Measurements from ENCODE around the gene RBPJ. TPM values are rescaled to one million over a fixed set of nuclear protein-coding genes. Genes with fewer than 3 reads are reported as not detected.

RBPJ gene
- total RNA-seq, 4 donors from 2014 or later: 28.7 to 65.6 (median 37.1) TPM

- DNase-seq: no peak
- TF ChIP-seq POLR2A (IDR thresholded peaks at IDR 0.05) (no peak), CTCF (IDR thresholded peaks at IDR 0.05) (no peak)
Measured at GRCh38 chr4:26375551-26375950, 54.7 kb downstream of the RBPJ start.

GRCh38 chr4:26377328-26378311 is 56.8 kb downstream of the RBPJ start:
- intact Hi-C loops (cut with DNase I): no loop called here
- H3K36me3 ChIP-seq: no peaks in the 10 kb centered on the region
- no peaks in the 10 kb centered on the region for H3K27me3 ChIP-seq
- no peak overlapping the region for H3K4me3 ChIP-seq
- H3K4me1 ChIP-seq: peaks cover 0 to 61% (median 4%) of the 10 kb centered on the region in 3 donors
- no peak for DNase-seq
- TF ChIP-seq CTCF (IDR thresholded peaks at IDR 0.05) (no peak), POLR2A (IDR thresholded peaks at IDR 0.05) (no peak)
- 74 to 83% methylated on average over 4 of the region's 4 CpGs for WGBS, 2 donors
- no peaks in the 10 kb centered on the region for H3K9me3 ChIP-seq
- no peak overlapping the region for H3K27ac ChIP-seq

More at GRCh38 chr4:26375551-26375950, 54.7 kb downstream of the RBPJ start:
- intact Hi-C loops (cut with DNase I): no loop called here
- Histone ChIP-seq H3K36me3 (no peaks in the 10 kb centered on the region), H3K4me1 (peaks cover 0 to 57% (median 9%) of the 10 kb centered on the region in 3 donors), H3K27me3 (no peaks in the 10 kb centered on the region), H3K27ac (no peak overlapping the region), H3K9me3 (no peaks in the 10 kb centered on the region), H3K4me3 (no peak overlapping the region)
- WGBS, 2 donors: 82 to 89% methylated on average over 6 of the region's 6 CpGs

GRCh38 chr4:26379837-26380236 is 59.0 kb downstream of the RBPJ start:
- Histone ChIP-seq H3K4me3 (no peak overlapping the region), H3K36me3 (no peaks in the 10 kb centered on the region), H3K27me3 (no peaks in the 10 kb centered on the region), H3K9me3 (no peaks in the 10 kb centered on the region), H3K27ac (no peak overlapping the region), H3K4me1 (peaks cover 0 to 56% (median 0%) of the 10 kb centered on the region in 3 donors)
- intact Hi-C loops (cut with DNase I): no loop called here
- no peak for DNase-seq
- 84 to 96% methylated on average over 2 of the region's 2 CpGs for WGBS, 2 donors
- TF ChIP-seq POLR2A (IDR thresholded peaks at IDR 0.05) (no peak), CTCF (IDR thresholded peaks at IDR 0.05) (no peak)

GRCh38 chr4:26380740-26381139 is 59.9 kb downstream of the RBPJ start:
- intact Hi-C loops (cut with DNase I): no loop called here
- 72 to 74% methylated on average over 2 of the region's 2 CpGs for WGBS, 2 donors

More at GRCh38 chr4:26380740-26381139, 59.9 kb downstream of the RBPJ start:
- no peaks in the 10 kb centered on the region for H3K9me3 ChIP-seq
- H3K27ac ChIP-seq: no peak overlapping the region
- H3K4me1 ChIP-seq: peaks cover 0 to 52% (median 0%) of the 10 kb centered on the region in 3 donors
- H3K36me3 ChIP-seq: no peaks in the 10 kb centered on the region
- no peaks in the 10 kb centered on the region for H3K27me3 ChIP-seq
- DNase-seq: no peak
- TF ChIP-seq POLR2A (IDR thresholded peaks at IDR 0.05): no peak
- TF ChIP-seq CTCF (IDR thresholded peaks at IDR 0.05): no peak
- H3K4me3 ChIP-seq: no peak overlapping the region

All from esophagus squamous epithelium (tissue), 5 donors.